ENCODE measurements around the gene CDKL4.
"Not testable (repeated sequence)": the region's sequence is repeated elsewhere in the genome, so short reads cannot be mapped to it uniquely, and the experiment has no call there.

Gene CDKL4

DNA sequence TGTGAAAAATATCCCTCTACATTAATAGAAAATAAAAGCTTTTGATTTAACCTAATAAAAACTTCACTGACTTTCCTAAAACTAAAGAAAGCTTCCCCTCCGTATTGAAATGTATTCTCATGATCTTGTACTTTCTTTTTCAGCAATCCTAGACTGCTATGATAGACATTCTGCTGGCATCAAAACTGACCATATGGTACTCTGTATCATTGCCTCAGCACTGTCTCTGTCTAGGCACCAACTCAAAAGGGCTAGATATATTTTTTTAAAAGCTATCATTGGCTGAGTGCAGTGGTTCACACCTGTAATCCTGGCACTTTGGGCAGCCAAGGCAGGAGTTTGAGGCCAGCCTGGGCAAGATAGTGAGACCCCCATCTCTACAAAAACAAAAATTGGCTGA, 32.9 kb downstream of the CDKL4 start:
- no peak for DNase-seq (ENCODE audit: extremely low spot score)
- ChIA-PET CTCF (no interaction called here), POLR2A (no interaction called here)
- TF ChIP-seq SP1 (IDR thresholded peaks at IDR 0.05) (no peak), ELF4 (IDR thresholded peaks at IDR 0.05) (no peak), SUZ12 (IDR thresholded peaks at IDR 0.05) (no peak), BHLHE40 (IDR thresholded peaks at IDR 0.05; ENCODE audit: borderline replicate concordance) (no peak), ARNT (IDR thresholded peaks at IDR 0.05) (no peak), NFRKB (IDR thresholded peaks at IDR 0.05) (no peak), CTBP1 (IDR thresholded peaks at IDR 0.05; ENCODE audit: borderline replicate concordance) (no peak), L3MBTL2 (conservative IDR thresholded peaks at IDR 0.05) (no peak), ZNF384 (IDR thresholded peaks at IDR 0.05) (no peak), TARDBP (IDR thresholded peaks at IDR 0.05) (no peak), FOXK2 (IDR thresholded peaks at IDR 0.05) (no peak)
- TF ChIP-seq, protein P1, sequence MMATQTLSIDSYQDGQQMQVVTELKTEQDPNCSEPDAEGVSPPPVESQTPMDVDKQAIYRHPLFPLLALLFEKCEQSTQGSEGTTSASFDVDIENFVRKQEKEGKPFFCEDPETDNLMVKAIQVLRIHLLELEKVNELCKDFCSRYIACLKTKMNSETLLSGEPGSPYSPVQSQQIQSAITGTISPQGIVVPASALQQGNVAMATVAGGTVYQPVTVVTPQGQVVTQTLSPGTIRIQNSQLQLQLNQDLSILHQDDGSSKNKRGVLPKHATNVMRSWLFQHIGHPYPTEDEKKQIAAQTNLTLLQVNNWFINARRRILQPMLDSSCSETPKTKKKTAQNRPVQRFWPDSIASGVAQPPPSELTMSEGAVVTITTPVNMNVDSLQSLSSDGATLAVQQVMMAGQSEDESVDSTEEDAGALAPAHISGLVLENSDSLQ (IDR thresholded peaks at IDR 0.05), result no peak

DNA sequence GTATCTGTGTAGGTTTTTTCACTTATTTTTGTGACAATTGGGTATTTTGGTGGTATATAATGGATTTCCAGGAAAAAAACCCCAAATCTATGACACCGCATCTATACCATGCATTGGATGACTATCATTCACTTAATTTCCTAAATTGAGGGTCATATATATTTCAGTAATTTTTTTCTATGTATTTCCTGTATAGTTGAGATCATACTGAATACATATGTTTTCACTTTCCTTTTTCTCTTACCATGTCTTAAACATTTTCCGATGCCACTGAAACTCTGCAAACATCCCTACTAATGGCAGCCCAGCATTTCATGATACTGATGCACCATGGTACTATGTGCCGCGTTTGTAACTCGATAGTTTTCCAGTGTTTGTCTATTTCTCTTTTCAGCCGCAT, 40.4 kb downstream of the CDKL4 start:
- TF ChIP-seq SP1 (IDR thresholded peaks at IDR 0.05) (no peak), FOXK2 (IDR thresholded peaks at IDR 0.05) (no peak)
- no peak for DNase-seq (ENCODE audit: extremely low spot score)
- POLR2A ChIA-PET, result interaction anchor here (0.6 to 1.9 kb wide), 2 partner anchors 79 to 472 kb away, joined by 3 to 5 read pairs; no protein-coding TSS in a partner anchor
- CTCF ChIA-PET, result no interaction called here

DNA sequence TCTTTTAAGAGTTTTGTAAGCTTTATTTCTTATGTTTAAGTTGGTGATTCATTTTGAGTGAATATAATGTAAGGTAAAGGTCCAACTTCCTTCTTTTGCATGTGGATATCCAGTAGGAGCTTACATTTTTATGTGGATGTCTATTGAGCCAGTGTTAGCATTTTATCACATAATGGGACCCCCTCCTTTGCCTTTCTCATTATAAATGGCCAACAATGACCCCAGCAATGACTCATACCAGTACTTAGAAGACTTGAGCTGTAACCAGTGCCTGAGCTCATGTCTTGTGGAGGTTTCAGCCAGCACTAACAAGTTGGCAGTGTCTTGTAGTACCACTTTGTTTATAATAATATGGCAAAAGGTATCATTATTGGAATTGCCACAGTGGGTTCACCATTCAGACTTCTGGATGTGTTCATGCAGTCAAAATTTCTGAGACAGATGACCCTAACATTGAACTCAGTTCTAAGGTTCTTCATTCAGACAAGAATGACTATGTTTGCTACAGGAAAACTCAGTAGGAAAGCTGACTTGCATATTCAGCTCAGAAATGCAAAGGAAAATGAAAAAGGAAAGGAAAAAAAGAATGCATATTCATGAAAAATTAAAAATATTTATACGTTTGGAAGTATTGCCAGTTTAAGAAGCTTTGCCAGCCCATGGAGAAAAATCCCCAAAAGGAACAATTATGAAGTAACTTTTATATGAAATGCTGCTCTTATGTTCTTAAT, 41.0 kb downstream of the CDKL4 start:
- CTCF ChIA-PET, result no interaction called here
- TF ChIP-seq CTBP1 (IDR thresholded peaks at IDR 0.05; ENCODE audit: borderline replicate concordance) (no peak), FOXK2 (IDR thresholded peaks at IDR 0.05) (no peak), BHLHE40 (IDR thresholded peaks at IDR 0.05; ENCODE audit: borderline replicate concordance) (no peak), SUZ12 (IDR thresholded peaks at IDR 0.05) (no peak), ELF4 (IDR thresholded peaks at IDR 0.05) (no peak), TARDBP (IDR thresholded peaks at IDR 0.05) (no peak), LEF1 (IDR thresholded peaks at IDR 0.05; ENCODE audit: borderline replicate concordance) (no peak)
- TF ChIP-seq, protein P1 (IDR thresholded peaks at IDR 0.05), result no peak
- POLR2A ChIA-PET, result interaction anchor here (0.6 to 1.9 kb wide), 2 partner anchors 78 to 472 kb away, joined by 3 to 5 read pairs; no protein-coding TSS in a partner anchor
- no peak for DNase-seq (ENCODE audit: extremely low spot score)

DNA sequence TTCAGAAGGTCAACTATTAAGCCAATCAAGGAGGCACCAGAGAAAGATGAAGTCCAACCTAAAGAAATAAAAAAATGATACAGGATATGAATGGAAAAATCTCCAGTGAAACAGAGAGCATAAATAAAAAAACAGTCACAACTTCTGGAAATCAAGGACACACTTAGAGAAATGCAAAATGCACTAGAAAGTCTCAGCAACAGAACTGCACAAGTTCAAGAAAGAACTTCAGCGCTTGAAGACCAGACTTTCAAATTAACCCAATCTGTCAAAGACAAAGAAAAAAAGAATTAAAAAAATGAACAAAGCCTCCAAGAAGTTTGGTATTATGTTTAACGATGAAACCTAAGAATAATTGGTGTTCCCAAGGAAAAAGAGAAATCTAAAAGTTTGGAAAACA, 46.8 kb downstream of the CDKL4 start:
- DNase-seq (ENCODE audit: extremely low spot score); POLR2A ChIA-PET; CTCF ChIA-PET: not testable (repeated sequence)

DNA sequence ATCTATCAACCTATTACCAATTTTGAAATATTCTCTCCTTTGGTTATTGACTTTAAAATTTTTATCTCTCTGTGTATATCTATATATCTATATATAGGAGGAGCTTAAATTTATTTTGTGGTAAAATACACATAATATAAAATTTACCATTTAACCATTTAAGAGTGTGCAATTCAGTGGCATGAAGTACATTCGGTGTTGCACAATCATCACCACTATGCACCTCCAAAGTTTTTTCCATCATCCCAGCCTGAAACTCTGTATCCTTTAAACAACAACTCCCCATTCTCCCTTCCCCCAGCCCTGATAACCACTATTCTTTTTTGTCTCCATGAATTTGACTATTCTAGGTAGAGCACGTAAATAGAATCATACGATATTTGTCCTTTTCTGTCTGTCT, 49.1 kb downstream of the CDKL4 start:
- DNase-seq (ENCODE audit: extremely low spot score), result no peak
- ChIA-PET POLR2A (no interaction called here), CTCF (no interaction called here)
- TF ChIP-seq ZNF384 (IDR thresholded peaks at IDR 0.05), result no peak

DNA sequence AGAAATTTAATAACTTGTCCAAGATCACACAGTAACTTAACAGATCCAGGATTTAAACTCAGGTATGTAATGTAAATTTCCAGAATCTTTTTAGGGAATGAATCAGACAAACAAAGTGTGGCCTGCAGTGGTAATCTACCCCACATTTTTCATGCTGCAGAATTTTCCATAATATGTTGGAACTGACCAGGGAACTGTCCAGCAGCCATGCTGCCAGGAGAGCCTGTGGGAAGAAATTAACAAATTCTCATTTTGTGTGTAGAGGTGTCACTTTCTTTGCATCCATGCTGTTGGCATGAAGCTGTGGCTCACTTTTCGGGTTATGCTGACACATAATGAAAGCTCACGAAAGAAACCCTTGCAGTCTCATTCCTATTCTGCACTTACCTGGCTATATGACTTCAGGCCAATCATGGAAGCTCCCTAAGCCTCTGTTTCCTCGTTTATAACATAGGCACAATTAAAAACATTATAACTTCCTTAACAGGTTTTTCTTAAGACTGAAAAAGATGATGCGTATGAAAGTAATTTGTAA, 54.7 kb downstream of the CDKL4 start:
- ChIA-PET CTCF (no interaction called here), POLR2A (no interaction called here)
- no peak for DNase-seq (ENCODE audit: extremely low spot score)
- TF ChIP-seq FOXM1 (IDR thresholded peaks at IDR 0.05; ENCODE audit: borderline replicate concordance) (no peak), ARNT (IDR thresholded peaks at IDR 0.05) (no peak), ZNF384 (IDR thresholded peaks at IDR 0.05) (no peak), NFRKB (IDR thresholded peaks at IDR 0.05) (no peak), CTBP1 (IDR thresholded peaks at IDR 0.05; ENCODE audit: borderline replicate concordance) (no peak), L3MBTL2 (conservative IDR thresholded peaks at IDR 0.05) (no peak), SP1 (IDR thresholded peaks at IDR 0.05) (no peak), FOXK2 (IDR thresholded peaks at IDR 0.05) (no peak)

DNA sequence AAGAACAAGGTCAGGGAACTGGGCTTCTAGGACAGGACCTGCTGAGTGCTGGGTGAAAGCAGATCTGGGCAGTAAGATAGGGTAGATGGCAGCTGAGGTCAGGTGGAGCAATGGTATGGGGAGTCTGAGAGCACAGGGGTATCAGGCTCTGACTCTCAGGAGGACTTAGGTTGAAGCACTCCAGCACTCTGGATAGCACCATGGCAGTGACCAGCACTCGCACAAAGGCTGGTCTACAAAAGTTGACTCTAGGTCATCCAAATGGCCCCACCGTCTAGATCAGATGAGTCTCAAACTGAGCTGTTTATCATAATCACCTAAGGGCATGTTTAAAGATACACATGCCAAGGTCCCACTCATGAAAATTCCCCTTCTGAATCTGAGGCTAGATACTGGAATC, 60.1 kb downstream of the CDKL4 start:
- no peak for DNase-seq (ENCODE audit: extremely low spot score)
- ChIA-PET CTCF (no interaction called here), POLR2A (no interaction called here)
- no peak for TF ChIP-seq CTBP1 (IDR thresholded peaks at IDR 0.05; ENCODE audit: borderline replicate concordance)
- no peak for TF ChIP-seq ARNT (IDR thresholded peaks at IDR 0.05)
- TF ChIP-seq FOXA1 (IDR thresholded peaks at IDR 0.05), result no peak
- no peak for TF ChIP-seq SP1 (IDR thresholded peaks at IDR 0.05)

DNA sequence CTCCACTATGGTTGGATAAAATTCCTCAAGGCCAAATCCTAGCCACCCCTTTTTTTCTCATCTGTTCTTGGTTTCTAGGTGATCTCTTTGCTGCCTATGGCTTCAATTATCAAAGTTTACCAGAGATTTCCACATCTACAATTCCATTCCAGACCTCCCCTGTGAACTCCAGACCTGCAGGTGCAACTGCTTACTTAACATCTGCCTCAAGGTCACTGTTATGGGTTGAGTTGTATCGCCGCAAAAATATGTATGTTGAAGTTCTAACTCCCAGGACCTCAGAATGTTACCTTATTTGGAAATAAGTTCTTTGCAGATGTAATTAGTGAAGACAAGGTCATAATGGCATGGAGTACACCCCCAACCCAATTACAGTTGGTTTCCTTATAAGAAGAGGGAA, 62.5 kb downstream of the CDKL4 start:
- TF ChIP-seq BHLHE40 (IDR thresholded peaks at IDR 0.05; ENCODE audit: borderline replicate concordance) (no peak), CTBP1 (IDR thresholded peaks at IDR 0.05; ENCODE audit: borderline replicate concordance) (no peak), SP1 (IDR thresholded peaks at IDR 0.05) (no peak), HDGF (IDR thresholded peaks at IDR 0.05; ENCODE audit: borderline replicate concordance) (no peak), ARNT (IDR thresholded peaks at IDR 0.05) (no peak), L3MBTL2 (conservative IDR thresholded peaks at IDR 0.05) (no peak), NFRKB (IDR thresholded peaks at IDR 0.05) (no peak), ELF4 (IDR thresholded peaks at IDR 0.05) (no peak), SUZ12 (IDR thresholded peaks at IDR 0.05) (no peak), FOXM1 (IDR thresholded peaks at IDR 0.05; ENCODE audit: borderline replicate concordance) (no peak), FOXK2 (IDR thresholded peaks at IDR 0.05) (no peak), ZNF384 (IDR thresholded peaks at IDR 0.05) (no peak), TARDBP (IDR thresholded peaks at IDR 0.05) (no peak), FOXA1 (IDR thresholded peaks at IDR 0.05) (no peak), LEF1 (IDR thresholded peaks at IDR 0.05; ENCODE audit: borderline replicate concordance) (no peak)
- TF ChIP-seq, protein P1 (IDR thresholded peaks at IDR 0.05), result no peak
- ChIA-PET CTCF (no interaction called here), POLR2A (no interaction called here)
- no peak for DNase-seq (ENCODE audit: extremely low spot score)
